COLO829 (cell line): Measurements from ENCODE around the gene OAF.
A peak's percentile ranks its signal among the peaks of the same experiment; 100 is the strongest.
"Not testable (repeated sequence)": the region's sequence is repeated elsewhere in the genome, so short reads cannot be mapped to it uniquely, and the experiment has no call there.

ENCODE experiments used
- DNase-seq: peaks from one replicate; pipeline ENCODE4 v3.0.0; 2012; ENCODE audit warnings: low spot score

Gene OAF

DNA sequence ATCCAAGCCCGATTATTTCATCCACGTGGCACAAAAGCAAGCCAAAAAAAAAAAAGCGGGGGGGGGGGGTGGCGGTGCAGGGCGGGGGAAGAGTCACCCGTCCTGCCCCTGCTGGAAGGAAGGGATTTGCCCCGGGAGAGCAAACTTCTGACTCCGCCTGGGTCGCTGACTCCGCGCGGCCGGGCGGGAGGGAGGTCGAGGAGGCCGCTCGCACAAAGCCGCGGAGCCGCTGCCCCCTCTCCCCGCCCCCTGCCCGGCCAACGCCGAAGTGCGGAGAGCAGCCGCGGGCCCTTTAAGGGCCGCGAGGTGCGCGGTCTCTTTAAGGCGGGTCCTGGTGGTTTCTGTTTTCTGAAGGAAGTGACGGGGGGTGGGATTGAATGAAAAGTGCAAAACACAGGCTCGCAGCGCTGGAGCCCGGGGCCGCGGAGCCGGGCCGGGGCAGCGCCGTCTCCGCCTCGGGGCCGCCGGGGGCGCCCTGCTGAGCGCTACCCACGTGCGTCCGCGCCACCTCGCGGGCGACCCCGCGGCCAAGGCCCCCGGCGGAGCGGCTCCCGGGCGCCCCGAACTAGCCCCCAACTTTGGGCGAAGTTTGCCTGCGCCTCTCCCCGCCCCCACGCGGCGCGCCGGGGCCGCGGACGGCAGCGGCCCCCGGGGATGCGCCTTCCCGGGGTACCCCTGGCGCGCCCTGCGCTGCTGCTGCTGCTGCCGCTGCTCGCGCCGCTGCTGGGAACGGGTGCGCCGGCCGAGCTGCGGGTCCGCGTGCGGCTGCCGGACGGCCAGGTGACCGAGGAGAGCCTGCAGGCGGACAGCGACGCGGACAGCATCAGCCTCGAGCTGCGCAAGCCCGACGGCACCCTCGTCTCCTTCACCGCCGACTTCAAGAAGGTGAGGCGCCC, at the start of gene OAF:
Gene OAF (plus strand): TSS at position 407 of the 896 bp plus-strand sequence. CDS start 248 bp downstream, at position 655.
- peak; percentile 79 for DNase-seq

GRCh38 chr11:120167659-120168058, 43.2 kb upstream of the OAF start:
- DNase-seq, result no peak

DNA sequence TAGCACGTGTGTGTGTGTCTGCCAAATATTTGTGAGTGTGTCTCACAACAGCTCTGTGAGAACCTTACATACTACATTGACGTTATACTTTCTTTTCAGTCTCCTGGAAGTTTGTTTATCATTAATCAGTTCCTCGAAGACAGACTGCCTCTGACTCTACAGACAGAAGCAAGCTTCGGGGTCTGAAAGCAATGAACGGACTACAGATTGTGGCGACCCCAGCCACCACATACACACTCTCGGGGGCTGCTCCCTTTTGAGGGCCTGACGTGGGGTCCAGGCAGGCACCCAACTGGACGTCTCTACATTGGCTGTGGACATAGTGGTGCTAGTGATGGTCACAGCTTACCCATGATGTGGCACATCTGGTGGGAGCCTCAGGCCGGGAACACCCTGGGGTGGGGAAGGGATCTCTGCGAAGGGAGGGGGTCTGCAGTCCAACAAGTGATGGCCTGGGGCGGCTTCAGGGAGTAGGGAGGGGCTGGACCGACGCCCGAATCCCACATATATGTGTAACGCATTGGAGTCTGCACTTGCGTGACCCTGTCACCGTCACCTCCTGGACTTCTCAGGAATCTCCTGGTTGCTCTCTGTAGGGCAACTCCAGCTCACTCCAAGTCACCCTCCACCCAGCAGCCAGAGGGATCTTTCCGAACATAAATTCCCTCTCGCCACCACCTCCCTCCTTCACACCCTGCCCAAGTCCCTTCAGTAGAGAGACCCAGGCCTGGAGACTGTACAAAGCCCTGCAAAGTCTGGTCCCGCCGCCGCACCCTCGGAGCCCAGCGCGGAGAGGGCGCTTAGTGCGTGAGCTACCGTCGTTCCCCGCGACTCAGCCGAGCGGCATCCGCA, 42.5 kb upstream of the OAF start:
- no peak for DNase-seq

- peak; percentile 68 for DNase-seq
Measured at GRCh38 chr11:120168960-120169681, 41.7 kb upstream of the OAF start.

- no peak for DNase-seq
Measured at GRCh38 chr11:120169981-120170698, 40.7 kb upstream of the OAF start.

DNA sequence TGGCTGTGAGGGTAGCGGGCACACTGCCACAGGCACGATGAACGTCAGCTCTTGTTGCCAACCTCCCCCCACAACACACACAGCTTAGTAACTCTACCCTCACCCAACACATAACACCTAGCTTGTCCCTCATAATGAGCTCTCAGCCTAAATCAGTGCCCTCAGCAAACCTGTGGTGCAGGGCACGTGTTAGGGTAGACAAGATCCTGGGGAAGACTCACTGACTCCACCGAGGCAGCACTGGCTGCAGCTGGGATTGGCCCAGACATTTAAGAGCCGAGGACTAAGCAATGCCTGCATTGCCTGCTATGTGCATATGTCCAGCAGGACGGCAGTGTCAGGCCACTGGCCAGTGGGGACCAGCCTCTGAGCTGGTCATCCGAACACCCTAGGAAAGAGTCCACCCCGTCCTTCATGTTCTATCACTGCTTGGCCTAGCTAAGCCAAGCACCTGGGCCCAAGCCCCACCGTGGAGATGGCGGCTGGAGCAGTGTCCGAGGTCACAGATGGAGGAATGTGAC, 40.0 kb upstream of the OAF start:
- DNase-seq, result no peak

DNA sequence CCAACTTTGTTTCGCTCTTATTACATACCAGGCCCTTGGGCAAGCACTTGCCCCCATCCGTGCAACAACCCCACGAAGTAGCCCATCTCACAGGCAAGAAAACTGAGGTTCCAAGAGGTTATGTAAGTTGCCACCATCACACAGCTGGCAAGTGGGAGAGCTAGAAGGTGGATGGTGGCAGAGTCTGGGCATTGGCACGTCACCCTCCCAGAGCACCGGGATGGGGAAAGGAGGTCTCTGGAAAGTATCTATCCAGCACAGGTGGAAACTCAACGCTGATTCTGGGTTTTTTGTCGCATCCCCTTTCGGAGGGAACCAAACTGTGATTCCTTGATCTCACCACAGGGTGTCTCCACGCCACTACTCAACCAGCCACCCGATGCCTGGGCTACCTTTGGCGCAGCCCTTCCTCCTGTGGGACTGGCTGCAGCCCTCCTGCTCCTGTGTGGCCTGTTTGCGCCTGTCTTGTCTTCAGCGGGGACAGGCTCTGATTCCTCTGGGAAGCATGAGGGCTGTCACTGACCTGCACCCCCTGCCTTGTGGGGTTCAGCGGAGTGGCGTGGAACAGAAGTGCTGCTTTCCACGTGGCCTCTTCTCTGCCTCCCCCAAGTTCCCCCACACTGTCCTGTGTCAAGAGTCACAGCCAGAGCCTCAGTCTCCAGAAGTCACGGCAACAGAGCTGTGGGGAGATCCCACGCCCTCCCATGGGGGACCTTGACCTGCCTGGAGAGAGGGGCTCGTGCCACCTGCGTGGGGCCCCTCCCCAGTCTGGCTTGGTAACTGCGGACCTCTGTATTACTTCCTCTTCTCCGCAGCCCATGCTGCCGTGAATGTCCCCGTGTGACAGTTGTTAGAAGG, 38.5 kb upstream of the OAF start:
- DNase-seq, result peak; percentile 72

- DNase-seq, result no peak
Measured at GRCh38 chr11:120173019-120173705, 37.7 kb upstream of the OAF start.

DNA sequence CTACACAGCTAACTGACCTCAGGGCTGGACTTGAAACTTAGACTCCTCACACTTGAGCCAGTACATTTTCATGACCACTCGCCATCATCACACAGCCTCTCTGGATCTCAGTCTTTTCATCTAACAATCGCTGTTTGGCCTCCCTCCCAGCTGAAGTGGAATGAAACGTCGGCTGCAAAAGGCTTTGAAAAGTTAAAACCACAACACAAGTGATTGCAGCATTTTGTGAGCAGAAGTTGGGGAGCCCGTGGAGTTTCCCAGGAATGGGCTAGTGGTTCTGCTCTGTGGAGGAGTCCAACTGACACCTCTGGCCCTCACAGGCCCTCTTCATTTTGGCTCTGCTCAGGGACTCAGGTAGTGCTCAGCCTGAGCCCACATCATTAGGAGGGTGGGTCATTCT, 37.0 kb upstream of the OAF start:
- no peak for DNase-seq

DNA sequence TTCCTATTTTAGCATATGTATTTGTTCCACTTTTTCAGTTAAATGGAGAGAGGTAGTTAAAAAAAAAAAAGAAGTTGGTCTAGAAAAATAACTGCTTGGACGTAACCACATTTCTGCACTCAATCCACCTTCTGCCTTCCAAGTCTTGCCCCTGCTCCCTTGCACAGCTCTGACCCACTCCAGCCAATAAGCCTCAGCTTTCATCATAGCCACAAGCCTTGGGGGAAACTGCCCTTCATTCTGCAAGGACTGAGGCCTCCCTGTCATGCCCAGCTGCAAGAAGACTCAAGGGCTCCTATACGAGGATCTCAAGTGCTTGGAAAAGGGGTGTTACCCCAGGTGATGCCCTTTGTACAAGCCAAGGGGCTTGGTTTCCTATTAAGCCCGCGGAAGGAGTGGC, 36.0 kb upstream of the OAF start:
- no peak for DNase-seq

- no peak for DNase-seq
Measured at GRCh38 chr11:120178561-120179056, 32.2 kb upstream of the OAF start.

DNA sequence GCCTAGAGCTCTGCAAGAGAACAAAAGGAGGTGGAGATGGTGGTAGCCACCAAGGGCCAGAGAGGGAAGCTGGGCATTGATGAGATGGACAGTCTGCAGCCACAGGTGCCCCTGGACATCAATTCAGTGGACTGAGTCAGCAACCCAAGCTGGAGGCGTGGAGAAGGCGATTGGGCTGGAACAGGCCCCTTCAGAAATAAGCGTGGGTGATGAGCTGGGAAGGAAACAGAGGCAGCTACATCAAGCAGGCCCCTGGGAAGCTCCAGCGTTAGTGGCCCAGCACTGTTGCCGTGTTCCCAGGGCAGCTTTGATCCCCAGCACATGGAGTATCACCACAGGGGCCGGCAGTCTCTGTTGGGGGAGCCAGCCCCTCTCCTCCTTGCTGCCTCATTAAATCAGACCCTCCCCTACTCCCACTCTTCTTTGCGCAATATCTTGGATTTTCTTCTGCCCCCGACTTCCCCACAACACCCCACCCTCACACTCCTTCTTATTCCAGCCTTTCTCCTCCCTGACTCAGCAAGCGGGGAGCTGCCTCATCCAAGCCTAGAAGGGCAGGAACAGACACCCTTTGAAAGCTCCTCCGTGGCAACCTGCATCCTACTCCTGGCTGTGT, 31.7 kb upstream of the OAF start:
- no peak for DNase-seq

DNA sequence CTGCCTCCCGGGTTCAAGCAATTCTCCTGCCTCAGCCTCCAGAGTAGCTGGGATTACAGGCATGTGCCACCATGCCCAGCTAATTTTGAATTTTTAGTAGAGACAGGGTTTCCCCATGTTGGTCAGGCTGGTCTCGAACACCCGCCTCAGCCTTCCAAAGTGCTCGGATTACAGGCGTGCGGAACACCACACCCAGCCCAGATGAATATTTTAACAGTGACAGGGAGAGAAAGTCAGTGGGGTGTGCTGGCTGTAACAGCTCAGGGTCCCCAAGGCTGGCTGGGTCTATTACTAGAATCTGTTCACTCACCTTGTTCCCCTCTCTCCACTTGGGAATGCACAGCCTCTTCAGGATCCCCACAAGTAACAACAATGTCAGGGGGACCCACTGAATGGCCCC, 30.8 kb upstream of the OAF start:
- DNase-seq, result not testable (repeated sequence)

DNA sequence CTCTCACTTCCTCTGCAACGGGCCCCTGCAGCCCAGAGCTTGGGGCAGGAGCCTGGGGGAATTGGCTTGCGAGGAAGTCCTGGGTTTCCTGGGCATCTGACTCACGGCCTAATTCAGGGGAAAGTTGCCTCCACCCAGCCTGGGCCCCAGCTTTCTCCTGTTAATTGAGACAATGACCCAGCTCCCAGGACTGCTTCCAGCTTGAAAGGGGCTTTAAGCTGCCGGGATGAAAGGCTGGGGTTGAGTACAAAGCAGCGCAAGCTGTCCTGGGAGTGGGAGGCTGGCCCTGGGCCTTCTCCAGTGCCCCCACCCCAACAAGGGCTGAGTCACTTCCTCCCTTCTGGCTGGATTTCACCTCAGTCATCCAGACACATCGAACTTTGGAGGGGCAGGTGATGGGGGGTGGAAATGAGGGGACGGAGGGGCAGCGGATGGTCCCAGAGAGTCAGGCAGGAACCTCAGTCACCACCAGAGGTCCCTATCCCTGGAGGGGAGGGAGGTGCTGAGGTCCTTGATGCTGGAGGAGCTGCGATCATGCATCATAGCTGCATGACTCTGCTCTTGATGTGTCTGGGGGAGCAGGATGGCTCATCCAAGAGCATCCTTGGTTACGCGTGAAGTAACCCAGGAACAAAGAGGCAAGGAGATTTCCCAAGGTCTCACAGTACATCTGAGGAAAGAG, 30.1 kb upstream of the OAF start:
- no peak for DNase-seq

- DNase-seq, result no peak
Measured at GRCh38 chr11:120181376-120181975, 29.4 kb upstream of the OAF start.

- DNase-seq, result no peak
Measured at GRCh38 chr11:120182372-120182771, 28.5 kb upstream of the OAF start.

- DNase-seq, result no peak
Measured at GRCh38 chr11:120182790-120183491, 27.9 kb upstream of the OAF start.
